ENCODE measurements around the gene FAM184A.

FAM184A gene

GRCh38 chr6:119116712-119117281, 38.3 kb upstream of the FAM184A start:
- Histone ChIP-seq H3K4me3 (ENCODE audit: severe bottlenecking) (no peak overlapping the region), H3K27me3 (ENCODE audit: insufficient read depth, poor library complexity, severe bottlenecking) (no peaks in the 10 kb centered on the region), H3K36me3 (ENCODE audit: low read depth) (no peaks in the 10 kb centered on the region), H3K27ac (ENCODE audit: poor library complexity, severe bottlenecking) (no peak overlapping the region), H3K9me3 (ENCODE audit: severe bottlenecking) (no peaks in the 10 kb centered on the region), H3K4me1 (ENCODE audit: insufficient read depth, poor library complexity, severe bottlenecking) (no peaks in the 10 kb centered on the region)
- no peak for ATAC-seq (ENCODE audit: low read depth)
- TF ChIP-seq CTCF (IDR thresholded peaks at IDR 0.05; ENCODE audit: poor library complexity, severe bottlenecking), result no peak
- DNase-seq (ENCODE audit: low spot score), result no peak

- Histone ChIP-seq H3K27ac (ENCODE audit: poor library complexity, severe bottlenecking) (no peak overlapping the region), H3K9me3 (ENCODE audit: severe bottlenecking) (no peaks in the 10 kb centered on the region), H3K36me3 (ENCODE audit: low read depth) (no peaks in the 10 kb centered on the region), H3K4me1 (ENCODE audit: insufficient read depth, poor library complexity, severe bottlenecking) (no peaks in the 10 kb centered on the region), H3K4me3 (ENCODE audit: severe bottlenecking) (no peak overlapping the region), H3K27me3 (ENCODE audit: insufficient read depth, poor library complexity, severe bottlenecking) (no peaks in the 10 kb centered on the region)
- ATAC-seq (ENCODE audit: low read depth), result no peak
- no peak for DNase-seq (ENCODE audit: low spot score)
- TF ChIP-seq CTCF (IDR thresholded peaks at IDR 0.05; ENCODE audit: poor library complexity, severe bottlenecking), result no peak
These were observed 35.5 kb upstream of the FAM184A start for GRCh38 chr6:119113961-119114360.

GRCh38 chr6:119112812-119113530, 34.5 kb upstream of the FAM184A start:
- Histone ChIP-seq H3K27ac (ENCODE audit: poor library complexity, severe bottlenecking) (no peak overlapping the region), H3K36me3 (ENCODE audit: low read depth) (no peaks in the 10 kb centered on the region), H3K9me3 (ENCODE audit: severe bottlenecking) (no peaks in the 10 kb centered on the region), H3K4me1 (ENCODE audit: insufficient read depth, poor library complexity, severe bottlenecking) (no peaks in the 10 kb centered on the region), H3K4me3 (ENCODE audit: severe bottlenecking) (no peak overlapping the region), H3K27me3 (ENCODE audit: insufficient read depth, poor library complexity, severe bottlenecking) (no peaks in the 10 kb centered on the region)
- no peak for ATAC-seq (ENCODE audit: low read depth)
- no peak for TF ChIP-seq CTCF (IDR thresholded peaks at IDR 0.05; ENCODE audit: poor library complexity, severe bottlenecking)
- no peak for DNase-seq (ENCODE audit: low spot score)

- H3K36me3 ChIP-seq (ENCODE audit: low read depth), result no peaks in the 10 kb centered on the region
- ATAC-seq (ENCODE audit: low read depth) (peak; percentile 83), DNase-seq (ENCODE audit: low spot score) (no peak)
- H3K9me3 ChIP-seq (ENCODE audit: severe bottlenecking), result no peaks in the 10 kb centered on the region
- no peaks in the 10 kb centered on the region for H3K4me1 ChIP-seq (ENCODE audit: insufficient read depth, poor library complexity, severe bottlenecking)
- no peaks in the 10 kb centered on the region for H3K27me3 ChIP-seq (ENCODE audit: insufficient read depth, poor library complexity, severe bottlenecking)
- no peak overlapping the region for H3K27ac ChIP-seq (ENCODE audit: poor library complexity, severe bottlenecking)
- no peak overlapping the region for H3K4me3 ChIP-seq (ENCODE audit: severe bottlenecking)
- TF ChIP-seq CTCF (IDR thresholded peaks at IDR 0.05; ENCODE audit: poor library complexity, severe bottlenecking), result peak; percentile 80
These were observed 32.4 kb upstream of the FAM184A start for GRCh38 chr6:119110601-119111548.
